ENCODE data around the gene TUBG2.

The TUBG2 gene

DNA sequence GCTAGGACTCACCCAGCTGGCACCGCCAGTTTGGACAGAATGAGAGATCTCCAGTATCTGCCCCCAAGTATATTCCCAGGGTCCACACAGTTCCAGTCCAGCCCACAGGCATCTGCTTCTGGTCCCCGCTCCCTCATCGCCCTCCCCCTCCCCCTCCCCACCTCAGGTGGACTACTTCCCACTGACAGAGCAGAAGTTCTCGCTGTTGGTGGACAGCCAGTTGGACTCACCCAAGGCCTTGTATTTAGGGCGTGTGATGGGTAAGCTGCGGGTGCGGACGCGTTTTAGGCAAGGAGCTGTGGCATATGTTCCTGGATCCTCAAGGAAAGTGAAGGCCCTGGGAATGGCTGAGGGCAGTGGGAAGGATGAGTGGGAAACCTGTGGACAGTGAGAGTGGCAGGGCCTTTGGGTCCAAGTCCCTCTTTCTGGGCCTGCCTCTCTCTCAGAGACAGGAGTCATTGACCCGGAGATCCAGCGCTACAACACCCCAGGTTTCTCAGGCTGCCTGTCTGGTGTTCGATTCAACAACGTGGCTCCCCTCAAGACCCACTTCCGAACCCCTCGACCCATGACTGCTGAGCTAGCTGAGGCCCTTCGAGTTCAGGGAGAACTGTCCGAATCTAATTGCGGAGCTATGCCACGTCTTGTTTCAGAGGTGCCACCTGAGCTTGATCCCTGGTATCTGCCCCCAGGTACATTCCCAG, 38.2 kb downstream of the TUBG2 start:
- DNase-seq (ENCODE audit: low spot score), result no peak

GRCh38 chr17:42698736-42699414, 39.8 kb downstream of the TUBG2 start:
- no peak for DNase-seq (ENCODE audit: low spot score)

GRCh38 chr17:42699415-42699740, 40.3 kb downstream of the TUBG2 start:
- no peak for DNase-seq (ENCODE audit: low spot score)

GRCh38 chr17:42700586-42701289, 41.7 kb downstream of the TUBG2 start:
- no peak for DNase-seq (ENCODE audit: low spot score)

DNA sequence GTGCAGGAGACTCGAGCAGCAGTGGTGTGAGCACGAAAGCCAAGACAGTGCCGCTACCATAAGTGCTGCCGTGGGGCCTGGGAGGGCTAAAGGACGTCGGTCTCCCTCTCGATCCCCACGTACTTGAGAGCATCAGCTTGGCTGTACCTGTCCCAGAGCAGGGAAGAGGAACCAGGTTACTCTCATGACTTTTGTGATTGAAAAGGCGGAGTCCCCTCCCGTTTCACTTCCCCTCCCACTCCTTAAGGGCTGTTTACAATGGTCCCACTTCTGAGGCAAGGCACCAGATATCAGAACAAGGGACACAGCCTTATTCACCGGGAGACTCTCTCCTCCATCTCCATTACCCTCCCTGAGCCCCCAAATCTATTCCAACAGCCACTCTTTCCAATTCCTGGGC, 43.4 kb downstream of the TUBG2 start:
- no peak for DNase-seq (ENCODE audit: low spot score)

DNA sequence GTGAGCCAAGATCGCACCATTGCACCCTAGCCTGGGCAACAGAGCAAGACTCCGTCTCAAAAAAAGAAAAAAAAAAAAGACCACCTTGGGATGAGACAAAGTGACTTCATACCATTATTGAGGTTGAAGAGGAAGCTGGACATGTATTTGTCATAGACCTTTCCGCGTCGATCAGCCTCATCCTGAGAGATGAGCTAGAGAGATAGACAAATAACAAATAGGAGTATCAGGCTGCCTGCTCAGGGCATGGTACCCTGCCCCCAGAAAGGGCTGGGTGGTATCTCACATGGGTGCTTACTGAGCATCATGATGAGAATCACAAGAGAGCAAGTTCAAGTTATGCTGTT, 45.4 kb downstream of the TUBG2 start:
- DNase-seq (ENCODE audit: low spot score), result no peak

- no peak for DNase-seq (ENCODE audit: low spot score)
Observed at GRCh38 chr17:42704837-42705494, 45.9 kb downstream of the TUBG2 start.

- no peak for DNase-seq (ENCODE audit: low spot score)
Observed at GRCh38 chr17:42706732-42707131, 47.6 kb downstream of the TUBG2 start.

GRCh38 chr17:42708588-42708987, 49.5 kb downstream of the TUBG2 start:
- no peak for DNase-seq (ENCODE audit: low spot score)

GRCh38 chr17:42709561-42709960, 50.5 kb downstream of the TUBG2 start:
- DNase-seq (ENCODE audit: low spot score), result peak; percentile 14

Data from pons (tissue), 1 donor.